Activated CD4-positive, alpha-beta T cell treated with anti-CD3 and anti-CD28 coated beads, Interleukin-2, amount 10 ng/mL, durations not matched to agents 7 days and 5 days (primary cell): Measurements from ENCODE around the gene ASMT. TPM values are rescaled to one million over a fixed set of nuclear protein-coding genes. Genes with fewer than 3 reads are reported as not detected.
"Not testable (repeated sequence)": the region's sequence is repeated elsewhere in the genome, so short reads cannot be mapped to it uniquely, and the experiment has no call there.

ENCODE experiments used
- CTCF ChIA-PET: fragments of 350-600 bp; sonication (Branson Sonifier 250); formaldehyde crosslinking; loops from one replicate; lab custom pipeline; 2021; ENCODE audit warnings: antibody characterized with exemption; lab: Charles Lee
- POLR2A ChIA-PET: fragments of 350-600 bp; sonication (Branson Sonifier 250); formaldehyde crosslinking; loops from one replicate; lab custom pipeline; 2021; ENCODE audit warnings: antibody characterized with exemption; lab: Charles Lee
- DNase-seq: peaks from one replicate; pipeline ENCODE4 v3.0.0-alpha.2; 2020
- H3K27ac Mint-ChIP-seq: one replicate; pipeline ENCODE4 v1.8.0; 2021; ENCODE audit warnings: mild to moderate bottlenecking, moderate library complexity, mixed read lengths
- H3K27me3 Mint-ChIP-seq: one replicate; pipeline ENCODE4 v1.8.0; 2021; ENCODE audit warnings: mixed read lengths
- H3K36me3 Mint-ChIP-seq: one replicate; pipeline ENCODE4 v1.8.0; 2021; ENCODE audit warnings: low read depth, mixed read lengths
- H3K4me1 Mint-ChIP-seq: one replicate; pipeline ENCODE4 v1.8.0; 2021; ENCODE audit warnings: mixed read lengths
- H3K4me3 Mint-ChIP-seq: one replicate; pipeline ENCODE4 v1.8.0; 2021; ENCODE audit warnings: mild to moderate bottlenecking, moderate library complexity, mixed read lengths
- H3K9me3 Mint-ChIP-seq: one replicate; pipeline ENCODE4 v1.8.0; 2021; ENCODE audit warnings: mixed read lengths
- total RNA-seq, 2 experiments: library from RNA; stranded (reverse); gene quantifications; one replicate each; pipeline ENCODE4 v1.2.3, GENCODE V29; 2021

The ASMT gene
- total RNA-seq, 2 experiments from 2014 or later = not detected

DNA sequence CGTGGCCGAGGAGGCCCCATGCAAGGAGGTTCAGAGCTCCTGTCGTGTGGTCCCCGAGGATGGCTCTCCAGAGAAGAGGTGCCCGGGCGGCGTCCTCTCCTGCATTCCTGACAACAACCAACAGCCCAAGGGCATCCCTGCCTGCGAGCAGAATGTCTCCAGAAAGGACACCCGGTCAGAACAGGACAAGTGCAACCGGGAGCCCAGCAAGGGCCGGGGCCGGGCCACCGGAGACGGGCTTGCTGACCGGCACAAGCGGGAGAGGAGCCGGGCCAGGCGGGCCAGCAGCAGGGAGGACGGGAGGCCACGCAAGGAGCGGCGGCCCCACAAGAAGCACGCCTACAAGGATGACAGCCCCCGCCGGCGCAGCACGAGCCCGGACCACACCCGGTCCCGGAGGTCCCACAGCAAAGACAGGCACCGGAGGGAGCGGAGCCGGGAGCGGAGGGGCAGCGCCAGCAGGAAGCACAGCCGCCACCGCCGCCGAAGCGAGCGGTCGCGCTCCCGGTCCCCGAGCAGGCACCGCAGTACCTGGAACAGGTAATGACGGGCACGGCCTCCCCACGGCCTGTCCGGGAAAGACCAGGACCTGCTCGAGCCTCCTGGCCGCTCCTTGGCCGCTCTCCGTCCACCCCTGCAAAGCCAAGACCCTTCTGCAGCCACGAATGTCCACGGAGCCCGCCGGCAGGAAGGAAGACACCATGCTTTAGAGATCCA is 13.7 kb upstream of the ASMT start:
- DNase-seq = no peak
- Mint-ChIP-seq H3K9me3 (no peaks in the 10 kb centered on the region), H3K4me3 (no peak overlapping the region), H3K36me3 (peaks cover 46% of the 10 kb centered on the region), H3K27ac (no peak overlapping the region), H3K4me1 (peaks cover 12% of the 10 kb centered on the region), H3K27me3 (no peaks in the 10 kb centered on the region)
- POLR2A ChIA-PET = no interaction called here
- CTCF ChIA-PET = no interaction called here

DNA sequence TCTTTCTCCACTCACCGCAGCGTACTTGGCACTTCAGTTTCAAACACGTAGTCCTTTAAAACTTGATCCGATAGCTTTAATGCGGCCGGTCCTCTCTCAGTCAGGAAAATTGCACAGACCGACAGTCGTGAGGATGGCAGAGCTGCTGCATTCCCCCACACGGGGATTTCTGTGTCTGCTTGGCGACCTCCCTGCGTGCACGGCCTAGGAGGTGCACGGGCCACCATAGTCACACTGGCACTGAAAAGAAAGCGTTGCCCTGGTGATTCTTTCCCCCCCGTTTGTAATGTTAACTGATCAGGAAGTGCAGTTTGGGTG is 13.1 kb upstream of the ASMT start:
- Mint-ChIP-seq H3K27me3 (no peaks in the 10 kb centered on the region), H3K36me3 (peaks cover 46% of the 10 kb centered on the region), H3K9me3 (no peaks in the 10 kb centered on the region), H3K4me3 (no peak overlapping the region), H3K27ac (peak overlapping the region; percentile 5), H3K4me1 (peaks cover 12% of the 10 kb centered on the region)
- ChIA-PET POLR2A (no interaction called here), CTCF (no interaction called here)
- DNase-seq = no peak

DNA sequence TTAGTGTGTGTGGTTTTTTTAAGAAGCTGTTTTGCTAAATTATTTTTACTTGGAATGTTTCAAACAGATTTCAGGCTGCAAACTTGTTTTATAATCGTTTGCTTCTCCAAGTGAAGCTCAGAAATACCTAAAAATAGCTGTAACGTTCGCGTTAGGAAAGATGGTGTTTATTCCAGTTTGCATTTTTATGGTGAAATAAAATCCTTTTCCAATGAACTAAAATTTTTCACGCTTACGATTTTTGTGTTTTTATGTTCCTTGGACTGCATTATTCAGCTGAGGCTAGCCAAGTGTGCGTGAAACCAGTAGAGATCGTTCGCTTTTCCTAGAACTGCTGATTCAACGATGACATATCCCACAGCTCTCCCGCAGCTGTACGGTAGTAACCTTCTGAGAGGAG is 12.6 kb upstream of the ASMT start:
- H3K27ac Mint-ChIP-seq = no peak overlapping the region
- no peak overlapping the region for H3K4me3 Mint-ChIP-seq
- ChIA-PET POLR2A (no interaction called here), CTCF (no interaction called here)
- H3K36me3 Mint-ChIP-seq = peaks cover 41% of the 10 kb centered on the region
- H3K27me3 Mint-ChIP-seq = no peaks in the 10 kb centered on the region
- peaks cover 8% of the 10 kb centered on the region for H3K4me1 Mint-ChIP-seq
- no peaks in the 10 kb centered on the region for H3K9me3 Mint-ChIP-seq
- no peak for DNase-seq

DNA sequence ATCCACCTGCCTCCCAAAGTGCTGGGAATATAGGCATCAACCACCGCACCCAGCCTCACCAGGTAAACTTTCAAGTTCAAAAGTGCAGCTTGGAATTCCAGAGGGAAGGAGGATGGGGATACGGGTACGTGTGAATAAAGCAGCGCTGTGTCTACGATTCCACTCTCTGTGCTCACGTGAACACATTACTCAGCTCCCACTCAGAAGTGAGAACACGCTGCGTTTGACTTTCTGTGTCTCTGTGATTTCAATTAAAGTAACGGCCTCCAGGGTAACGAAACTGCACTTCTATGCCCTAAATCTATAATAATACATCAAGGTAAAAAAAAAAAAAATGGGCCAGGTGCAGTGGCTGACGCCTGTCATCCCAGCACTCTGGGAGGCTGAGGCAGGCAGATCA is 8.4 kb upstream of the ASMT start:
- Mint-ChIP-seq H3K4me1 (peaks cover 2% of the 10 kb centered on the region), H3K36me3 (peaks cover 21% of the 10 kb centered on the region), H3K9me3 (no peaks in the 10 kb centered on the region), H3K27ac (no peak overlapping the region), H3K4me3 (no peak overlapping the region), H3K27me3 (no peaks in the 10 kb centered on the region)
- CTCF ChIA-PET = no interaction called here
- DNase-seq = no peak
- POLR2A ChIA-PET = no interaction called here

DNA sequence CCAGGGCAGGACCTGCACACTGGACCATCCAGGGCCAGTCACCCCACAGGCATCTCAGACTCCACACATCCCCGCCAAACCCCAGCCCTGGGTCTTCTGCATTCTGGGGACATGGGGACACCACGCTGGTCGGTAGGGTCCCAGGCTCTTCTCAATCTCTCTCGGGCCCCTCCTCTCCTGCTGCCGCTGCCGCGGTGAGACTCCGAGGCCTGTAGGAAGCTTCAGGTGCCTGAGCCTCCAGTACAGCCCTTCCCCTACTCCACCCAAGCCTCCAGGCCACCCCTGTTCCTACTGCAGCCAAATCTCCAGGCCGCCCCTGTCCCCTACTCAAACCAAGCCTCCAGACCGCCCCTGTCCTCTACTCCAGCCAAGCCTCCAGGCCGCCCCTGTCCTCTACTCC is 5.5 kb upstream of the ASMT start:
- no peak for DNase-seq
- Mint-ChIP-seq H3K4me3 (no peak overlapping the region), H3K36me3 (peaks cover 2% of the 10 kb centered on the region), H3K27me3 (no peaks in the 10 kb centered on the region), H3K27ac (no peak overlapping the region), H3K9me3 (no peaks in the 10 kb centered on the region), H3K4me1 (peaks cover 2% of the 10 kb centered on the region)
- CTCF ChIA-PET = no interaction called here
- POLR2A ChIA-PET = no interaction called here

DNA sequence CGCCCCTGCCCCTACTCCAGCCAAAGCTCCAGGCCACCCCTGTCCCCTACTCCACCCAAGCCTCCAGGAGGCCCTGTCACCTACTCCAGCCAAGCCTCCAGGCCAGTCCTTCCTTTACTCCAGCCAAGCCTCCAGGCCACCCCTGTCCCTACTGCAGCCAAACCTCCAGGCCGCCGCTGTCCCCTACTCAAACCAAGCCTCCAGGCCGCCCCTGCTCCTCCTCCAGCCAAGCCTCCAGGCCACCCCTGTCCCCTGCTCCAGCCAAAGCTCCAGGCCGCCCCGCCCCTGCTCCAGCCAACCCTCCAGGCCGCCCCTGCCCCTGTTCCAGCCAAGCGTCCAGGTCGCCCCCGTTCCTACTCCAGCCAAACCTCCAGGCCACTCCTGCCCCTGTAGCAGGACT is 5.1 kb upstream of the ASMT start:
- Mint-ChIP-seq H3K36me3 (peaks cover 2% of the 10 kb centered on the region), H3K4me1 (peaks cover 2% of the 10 kb centered on the region), H3K27ac (no peak overlapping the region), H3K27me3 (no peaks in the 10 kb centered on the region), H3K4me3 (no peak overlapping the region), H3K9me3 (no peaks in the 10 kb centered on the region)
- ChIA-PET POLR2A (no interaction called here), CTCF (no interaction called here)
- no peak for DNase-seq

DNA sequence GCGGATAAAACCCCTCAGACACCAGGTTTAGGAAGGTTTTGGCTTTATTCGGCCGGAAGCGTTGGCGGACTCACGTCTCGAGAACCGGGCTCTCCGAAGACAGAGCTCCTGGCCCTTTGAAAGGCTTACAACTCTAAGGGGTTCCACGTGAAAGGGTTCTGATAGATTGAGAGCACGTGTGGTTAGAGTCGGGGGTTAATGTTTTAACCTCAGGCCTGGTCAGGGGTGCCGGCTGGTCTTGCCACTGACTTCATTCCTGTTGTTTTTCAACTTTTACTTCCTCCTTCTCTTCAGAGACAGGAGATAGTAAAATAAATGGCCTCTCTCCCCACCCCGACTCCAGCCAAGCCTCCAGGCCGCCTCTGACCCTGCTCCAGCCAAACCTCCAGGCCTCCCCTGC is 4.7 kb upstream of the ASMT start:
- Mint-ChIP-seq H3K36me3 (peaks cover 2% of the 10 kb centered on the region), H3K27ac (no peak overlapping the region), H3K27me3 (no peaks in the 10 kb centered on the region), H3K9me3 (no peaks in the 10 kb centered on the region), H3K4me1 (peaks cover 2% of the 10 kb centered on the region), H3K4me3 (no peak overlapping the region)
- no peak for DNase-seq
- ChIA-PET POLR2A (no interaction called here), CTCF (no interaction called here)

DNA sequence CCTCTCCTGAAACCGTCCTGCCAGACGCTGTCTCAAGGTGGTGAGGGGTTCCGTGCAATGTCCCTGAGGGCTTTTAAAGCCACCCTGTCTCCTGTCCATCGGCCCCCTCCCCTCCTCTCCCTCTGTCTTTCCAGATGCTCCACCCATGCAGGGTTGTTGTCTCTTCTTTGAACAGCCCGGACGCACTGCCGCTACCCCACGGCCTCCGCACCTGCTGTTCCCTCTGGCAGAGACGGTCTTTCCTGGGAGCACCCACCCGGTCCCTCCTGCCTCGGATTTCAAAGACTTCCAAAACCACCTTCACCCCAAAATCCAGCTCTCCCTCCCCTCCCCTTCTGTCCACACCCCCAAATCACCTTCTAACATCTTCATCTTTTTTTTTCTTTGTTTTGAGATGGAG is 4.1 kb upstream of the ASMT start:
- DNase-seq = no peak
- Mint-ChIP-seq H3K9me3 (no peaks in the 10 kb centered on the region), H3K4me3 (no peak overlapping the region), H3K36me3 (no peaks in the 10 kb centered on the region), H3K27me3 (no peaks in the 10 kb centered on the region), H3K27ac (no peak overlapping the region), H3K4me1 (no peaks in the 10 kb centered on the region)
- POLR2A ChIA-PET = no interaction called here
- CTCF ChIA-PET = no interaction called here

DNA sequence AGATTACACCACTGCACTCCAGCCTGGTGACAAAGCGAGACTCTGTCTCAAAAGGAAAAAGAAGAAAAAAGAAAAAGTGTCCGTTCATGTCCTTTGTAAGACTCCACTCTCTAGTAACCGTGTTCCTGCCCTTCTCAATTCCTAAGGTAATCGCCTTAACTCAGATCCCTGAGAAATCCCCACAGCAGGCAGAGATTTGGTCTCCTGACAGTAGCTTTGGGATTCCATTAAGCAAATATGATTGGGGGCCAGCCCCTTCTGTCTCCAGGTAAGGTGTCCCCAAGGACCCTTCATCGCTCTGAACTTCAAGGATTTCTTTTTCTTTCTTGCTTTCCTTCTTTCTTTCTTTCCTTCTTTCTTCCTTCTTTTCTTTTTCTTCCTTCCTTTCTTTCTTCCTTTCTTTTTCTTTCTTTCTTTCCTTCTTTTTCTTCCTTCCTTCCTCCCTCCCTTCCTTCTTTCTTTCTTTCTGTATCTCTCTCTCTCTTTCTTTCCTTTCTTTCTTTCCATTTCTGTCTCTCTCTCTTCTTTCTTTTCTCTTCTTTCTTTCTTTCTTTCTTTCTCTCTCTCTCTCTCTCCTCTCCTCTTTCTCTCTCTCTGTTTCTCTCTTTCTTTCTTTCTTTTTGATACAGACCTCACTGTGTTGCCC is 2.1 kb upstream of the ASMT start:
- Mint-ChIP-seq H3K4me1 (no peaks in the 10 kb centered on the region), H3K9me3 (no peaks in the 10 kb centered on the region), H3K36me3 (no peaks in the 10 kb centered on the region), H3K27ac (no peak overlapping the region), H3K27me3 (no peaks in the 10 kb centered on the region), H3K4me3 (no peak overlapping the region)
- no peak for DNase-seq
- ChIA-PET POLR2A (no interaction called here), CTCF (no interaction called here)

DNA sequence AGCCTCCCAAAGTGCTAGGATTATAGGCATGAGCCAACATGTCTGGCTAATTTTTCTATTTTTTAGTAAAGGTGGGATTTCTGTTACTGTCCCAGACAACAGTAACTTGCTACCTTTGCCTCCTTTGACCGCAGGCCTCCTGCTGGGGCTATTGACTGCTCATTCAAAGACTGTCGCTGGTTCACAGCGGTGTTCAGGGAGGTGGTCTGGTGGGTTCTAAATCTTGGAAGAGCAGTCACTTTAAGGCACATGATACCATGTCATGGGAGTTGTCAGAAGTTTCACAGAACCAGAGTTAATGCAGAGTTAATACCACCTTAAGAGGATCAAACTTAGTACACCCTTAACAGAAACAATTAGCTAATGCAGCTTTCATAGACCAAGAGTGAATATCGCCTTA is 3.8 kb downstream of the ASMT start:
- ChIA-PET POLR2A (no interaction called here), CTCF (no interaction called here)
- no peak for DNase-seq
- Mint-ChIP-seq H3K27me3 (no peaks in the 10 kb centered on the region), H3K9me3 (no peaks in the 10 kb centered on the region), H3K4me3 (no peak overlapping the region), H3K36me3 (no peaks in the 10 kb centered on the region), H3K4me1 (peaks cover 10% of the 10 kb centered on the region), H3K27ac (no peak overlapping the region)

DNA sequence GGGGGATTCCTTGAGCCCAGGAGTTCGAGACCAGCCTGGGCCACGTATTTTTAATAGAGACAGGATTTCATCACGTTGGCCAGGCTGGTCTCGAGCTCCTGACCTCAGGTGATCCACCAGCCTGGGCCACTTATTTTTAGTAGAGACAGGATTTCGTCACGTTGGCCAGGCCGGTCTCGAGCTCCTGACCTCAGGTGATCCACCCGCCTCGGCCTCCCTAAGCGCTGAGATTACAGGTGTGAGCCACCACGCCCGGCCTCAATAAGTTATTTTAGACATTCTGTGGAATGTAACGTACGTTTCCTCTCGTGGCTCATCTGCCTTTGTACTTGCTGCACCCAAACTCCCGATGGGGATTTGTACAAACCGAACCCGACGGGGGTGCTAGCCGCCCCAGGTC is 8.8 kb downstream of the ASMT start:
- Mint-ChIP-seq H3K27me3 (no peaks in the 10 kb centered on the region), H3K27ac (peak overlapping the region; percentile 9), H3K4me3 (no peak overlapping the region), H3K4me1 (peaks cover 13% of the 10 kb centered on the region), H3K9me3 (no peaks in the 10 kb centered on the region), H3K36me3 (no peaks in the 10 kb centered on the region)
- DNase-seq = no peak
- ChIA-PET CTCF (no interaction called here), POLR2A (no interaction called here)

DNA sequence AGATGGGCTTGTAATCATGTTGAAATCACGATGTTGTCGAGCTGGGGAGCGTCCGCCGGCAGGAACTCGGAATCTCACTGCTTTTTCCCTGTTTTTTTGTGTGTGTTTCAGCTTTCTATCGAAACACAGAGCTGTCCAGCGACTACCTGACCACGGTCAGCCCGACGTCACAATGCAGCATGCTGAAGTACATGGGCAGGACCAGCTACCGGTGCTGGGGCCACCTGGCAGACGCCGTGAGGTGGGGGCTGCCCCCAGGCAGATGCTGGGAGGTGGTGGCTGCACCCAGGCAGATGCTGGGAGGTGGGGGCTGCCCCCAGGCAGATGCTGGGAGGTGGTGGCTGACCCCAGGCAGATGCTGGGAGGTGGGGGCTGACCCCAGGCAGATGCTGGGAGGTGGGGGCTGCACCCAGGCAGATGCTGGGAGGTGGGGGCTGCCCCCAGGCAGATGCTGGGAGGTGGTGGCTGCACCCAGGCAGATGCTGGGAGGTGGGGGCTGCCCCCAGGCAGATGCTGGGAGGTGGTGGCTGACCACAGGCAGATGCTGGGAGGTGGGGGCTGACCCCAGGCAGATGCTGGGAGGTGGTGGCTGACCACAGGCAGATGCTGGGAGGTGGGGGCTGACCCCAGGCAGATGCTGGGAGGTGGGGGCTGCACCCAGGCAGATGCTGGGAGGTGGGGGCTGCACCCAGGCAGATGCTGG is 9.4 kb downstream of the ASMT start:
- H3K27ac Mint-ChIP-seq, H3K9me3 Mint-ChIP-seq, CTCF ChIA-PET, H3K4me3 Mint-ChIP-seq, H3K36me3 Mint-ChIP-seq, DNase-seq, POLR2A ChIA-PET, H3K27me3 Mint-ChIP-seq: not testable (repeated sequence)
- peaks cover 11% of the 10 kb centered on the region for H3K4me1 Mint-ChIP-seq

DNA sequence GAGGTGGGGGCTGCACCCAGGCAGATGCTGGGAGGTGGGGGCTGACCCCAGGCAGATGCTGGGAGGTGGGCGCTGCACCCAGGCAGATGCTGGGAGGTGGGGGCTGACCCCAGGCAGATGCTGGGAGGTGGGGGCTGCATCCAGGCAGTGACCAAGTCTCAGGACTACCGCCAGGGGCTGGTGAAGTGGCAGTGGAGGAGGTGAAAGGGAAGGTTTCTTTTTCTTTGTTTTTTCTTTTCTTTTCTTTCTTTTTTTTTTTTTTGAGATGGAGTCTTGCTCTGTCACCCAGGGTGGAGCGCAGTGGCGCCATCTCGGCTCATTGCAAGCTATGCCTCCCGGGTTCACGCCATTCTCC is 10.0 kb downstream of the ASMT start:
- H3K27me3 Mint-ChIP-seq, H3K36me3 Mint-ChIP-seq, H3K27ac Mint-ChIP-seq, CTCF ChIA-PET, DNase-seq, POLR2A ChIA-PET, H3K9me3 Mint-ChIP-seq, H3K4me3 Mint-ChIP-seq: not testable (repeated sequence)
- H3K4me1 Mint-ChIP-seq = peaks cover 11% of the 10 kb centered on the region

DNA sequence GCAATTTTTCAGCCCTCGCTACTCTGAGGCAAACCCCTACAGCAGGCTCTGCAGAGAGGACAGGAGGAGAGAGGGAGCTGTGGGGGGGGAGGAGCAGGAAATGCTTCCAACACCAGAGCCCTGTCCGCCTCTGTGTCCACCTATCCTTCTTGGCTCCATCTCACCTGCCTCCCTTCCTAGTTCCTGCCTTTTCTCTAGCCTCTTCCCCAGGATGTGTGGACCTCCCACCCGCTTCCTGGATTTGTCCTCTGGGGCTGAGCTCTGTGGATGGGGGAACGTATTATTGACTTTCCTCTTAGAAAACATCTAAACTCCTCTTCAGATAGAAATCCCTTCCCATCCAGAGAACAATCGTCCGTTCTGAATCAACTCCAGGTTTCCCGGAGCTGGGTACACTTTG is 14.4 kb downstream of the ASMT start:
- Mint-ChIP-seq H3K9me3 (no peaks in the 10 kb centered on the region), H3K27me3 (no peaks in the 10 kb centered on the region), H3K4me1 (no peaks in the 10 kb centered on the region), H3K27ac (no peak overlapping the region), H3K36me3 (no peaks in the 10 kb centered on the region), H3K4me3 (no peak overlapping the region)
- CTCF ChIA-PET = no interaction called here
- POLR2A ChIA-PET = no interaction called here
- DNase-seq = no peak
